Choroid plexus epithelial cell (primary cell): ENCODE data around the gene ARV1.
"Not testable (repeated sequence)": the region's sequence is repeated elsewhere in the genome, so short reads cannot be mapped to it uniquely, and the experiment has no call there.

Experiments used
- DNase-seq: peaks from one replicate; pipeline ENCODE4 v3.0.0-alpha.2; 2010; ENCODE audit warnings: low read depth
- H3K4me3 ChIP-seq: 2 replicates; pipeline ENCODE4 v1.5.1; 2011; ENCODE audit warnings: low read depth, mild to moderate bottlenecking, control low read depth, low read length, moderate library complexity
- TF ChIP-seq, protein P1 (sequence below): conservative IDR thresholded peaks from 2 replicates; pipeline ENCODE4 v1.5.1; 2011; ENCODE audit warnings: low read depth, mild to moderate bottlenecking, control low read depth, inconsistent platforms, low read length, moderate library complexity

The ARV1 gene

DNA sequence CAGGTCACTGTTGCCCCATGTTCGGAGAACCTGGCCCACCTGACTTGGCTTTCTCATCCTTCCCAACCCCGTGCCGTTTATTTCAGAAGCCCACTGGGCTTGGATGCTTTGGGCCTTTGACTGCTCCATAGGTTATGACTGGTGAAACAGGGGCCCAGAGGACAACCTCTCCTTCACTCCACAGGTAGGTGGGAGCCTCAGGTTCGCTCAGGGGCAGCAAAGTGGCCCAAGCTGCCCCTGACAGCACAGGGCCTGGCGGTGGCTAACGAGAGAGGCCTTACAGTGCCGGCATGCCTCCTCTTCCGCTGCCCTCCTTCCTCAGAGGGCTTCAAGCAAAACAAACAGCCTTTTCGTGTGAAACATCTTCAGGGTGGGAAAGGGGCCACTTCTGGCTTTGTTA is 44.3 kb downstream of the ARV1 start:
- TF ChIP-seq, protein P1, sequence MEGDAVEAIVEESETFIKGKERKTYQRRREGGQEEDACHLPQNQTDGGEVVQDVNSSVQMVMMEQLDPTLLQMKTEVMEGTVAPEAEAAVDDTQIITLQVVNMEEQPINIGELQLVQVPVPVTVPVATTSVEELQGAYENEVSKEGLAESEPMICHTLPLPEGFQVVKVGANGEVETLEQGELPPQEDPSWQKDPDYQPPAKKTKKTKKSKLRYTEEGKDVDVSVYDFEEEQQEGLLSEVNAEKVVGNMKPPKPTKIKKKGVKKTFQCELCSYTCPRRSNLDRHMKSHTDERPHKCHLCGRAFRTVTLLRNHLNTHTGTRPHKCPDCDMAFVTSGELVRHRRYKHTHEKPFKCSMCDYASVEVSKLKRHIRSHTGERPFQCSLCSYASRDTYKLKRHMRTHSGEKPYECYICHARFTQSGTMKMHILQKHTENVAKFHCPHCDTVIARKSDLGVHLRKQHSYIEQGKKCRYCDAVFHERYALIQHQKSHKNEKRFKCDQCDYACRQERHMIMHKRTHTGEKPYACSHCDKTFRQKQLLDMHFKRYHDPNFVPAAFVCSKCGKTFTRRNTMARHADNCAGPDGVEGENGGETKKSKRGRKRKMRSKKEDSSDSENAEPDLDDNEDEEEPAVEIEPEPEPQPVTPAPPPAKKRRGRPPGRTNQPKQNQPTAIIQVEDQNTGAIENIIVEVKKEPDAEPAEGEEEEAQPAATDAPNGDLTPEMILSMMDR: no peak
- no peak for DNase-seq
- H3K4me3 ChIP-seq: no peak overlapping the region

DNA sequence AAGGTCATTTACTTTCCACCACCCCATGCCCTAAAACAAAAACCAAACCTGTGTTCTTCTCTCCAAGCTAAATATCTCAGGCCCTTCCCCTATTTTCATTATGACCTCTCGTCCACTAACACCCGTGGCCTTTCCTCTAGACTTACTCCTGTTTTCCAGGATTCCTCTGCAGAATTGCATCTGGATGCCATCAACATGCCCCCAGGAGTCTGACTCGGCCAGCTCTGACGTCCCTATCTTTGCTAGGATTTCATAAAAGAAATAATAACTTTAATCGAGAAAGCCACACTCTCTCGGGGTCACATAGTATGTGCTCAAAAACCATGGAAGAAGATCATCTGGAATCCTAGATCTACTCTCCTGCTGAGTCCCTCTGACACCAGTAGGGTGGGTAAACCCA is 47.7 kb downstream of the ARV1 start:
- DNase-seq: no peak
- H3K4me3 ChIP-seq: no peak overlapping the region
- TF ChIP-seq, protein P1: no peak

DNA sequence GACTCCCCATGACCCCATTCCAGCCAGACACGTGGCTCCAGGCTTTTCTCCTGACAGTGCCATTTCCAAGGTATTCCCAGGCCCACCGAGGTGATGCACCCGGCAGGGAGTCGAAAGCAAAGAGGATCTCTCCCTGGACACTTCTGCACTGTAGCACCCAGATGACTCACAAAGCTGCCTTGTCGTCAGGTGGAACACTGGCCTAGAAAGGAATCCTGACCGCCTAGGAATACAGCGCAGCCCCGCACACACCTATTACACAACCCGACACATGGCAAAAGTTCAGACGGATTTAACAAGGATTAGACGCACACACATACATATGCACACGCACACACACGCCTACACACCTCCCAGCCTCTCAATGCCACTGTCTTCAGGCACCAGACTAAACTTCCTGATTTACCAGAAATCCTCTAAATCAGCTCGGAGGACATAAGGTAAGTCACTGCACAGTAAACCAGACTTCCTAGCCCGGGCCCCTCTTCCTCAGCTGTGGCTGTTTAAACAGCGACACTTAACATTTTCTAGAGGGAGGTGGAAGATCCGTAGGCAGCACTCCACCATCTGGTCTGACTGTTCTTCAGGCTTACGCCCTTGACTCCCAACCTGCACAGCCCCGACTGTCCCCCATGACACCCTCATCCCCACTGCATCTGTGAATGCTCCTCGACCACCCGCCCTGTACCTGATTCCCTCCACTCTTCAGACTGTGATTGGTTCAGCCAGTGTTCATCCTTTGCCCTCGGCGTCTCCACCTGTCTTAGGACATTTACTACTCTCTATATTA is 48.4 kb downstream of the ARV1 start:
- H3K4me3 ChIP-seq: no peak overlapping the region
- TF ChIP-seq, protein P1: no peak
- peak; percentile 14 for DNase-seq

DNA sequence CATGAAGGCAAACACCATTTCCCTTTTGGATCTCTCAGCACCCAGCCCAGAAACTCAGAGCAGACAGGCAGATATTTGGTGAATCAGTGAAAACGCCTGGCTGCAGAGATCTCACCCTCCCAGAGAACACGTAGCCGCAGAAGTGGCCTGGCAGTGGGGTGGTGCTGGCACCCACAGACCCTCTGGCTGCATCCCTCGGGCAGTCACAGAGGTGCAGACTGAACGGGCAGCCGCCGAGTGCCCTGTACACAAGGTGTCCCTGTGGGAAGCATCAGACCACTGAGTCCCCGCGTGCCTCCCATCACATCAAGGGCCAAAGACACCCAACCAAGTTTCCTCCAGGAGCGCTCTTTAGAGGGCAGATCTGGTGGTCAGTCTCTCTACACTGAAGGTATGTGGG is 49.1 kb downstream of the ARV1 start:
- H3K4me3 ChIP-seq: no peak overlapping the region
- DNase-seq: no peak
- TF ChIP-seq, protein P1: no peak

DNA sequence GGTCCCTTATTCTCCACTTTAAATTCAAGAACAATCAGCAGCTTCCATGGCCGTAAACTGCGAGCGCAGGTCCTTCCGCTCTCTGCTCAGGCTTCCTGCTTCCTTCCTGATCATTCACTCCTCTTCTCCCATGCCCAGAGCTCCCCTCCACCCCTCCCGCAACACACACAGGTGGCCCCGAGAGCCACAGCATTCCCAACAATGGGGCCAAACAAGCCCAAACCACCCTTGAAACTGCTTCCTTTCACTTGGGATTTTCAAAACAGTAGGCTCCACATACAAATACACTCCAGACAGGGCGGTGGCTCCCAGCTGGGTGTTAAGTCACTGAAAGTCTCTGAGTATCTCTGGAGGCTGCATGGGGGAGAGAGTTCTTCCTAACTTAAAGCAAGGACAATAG is 49.8 kb downstream of the ARV1 start:
- DNase-seq: no peak
- TF ChIP-seq, protein P1: no peak
- H3K4me3 ChIP-seq: no peak overlapping the region

DNA sequence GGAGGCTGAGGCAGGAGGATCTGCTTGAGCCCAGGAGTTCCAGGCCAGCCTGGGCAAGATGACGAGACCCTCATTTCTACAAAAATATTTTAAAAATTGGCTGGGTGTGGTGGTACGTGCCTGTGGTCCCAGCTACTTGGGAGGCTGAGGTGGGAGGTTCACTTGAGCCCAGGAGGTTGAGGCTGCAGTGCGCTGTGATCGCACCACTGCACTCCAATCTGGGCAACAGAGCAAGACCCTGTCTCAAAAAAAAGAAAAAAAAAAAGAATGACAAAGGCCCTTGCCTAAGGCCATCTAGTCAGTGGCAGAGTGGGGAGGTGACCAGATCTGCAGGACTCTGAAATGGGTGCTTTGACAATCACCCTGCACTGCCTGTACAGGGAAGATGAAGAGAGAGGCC is 50.4 kb downstream of the ARV1 start:
- DNase-seq, H3K4me3 ChIP-seq: not testable (repeated sequence)

DNA sequence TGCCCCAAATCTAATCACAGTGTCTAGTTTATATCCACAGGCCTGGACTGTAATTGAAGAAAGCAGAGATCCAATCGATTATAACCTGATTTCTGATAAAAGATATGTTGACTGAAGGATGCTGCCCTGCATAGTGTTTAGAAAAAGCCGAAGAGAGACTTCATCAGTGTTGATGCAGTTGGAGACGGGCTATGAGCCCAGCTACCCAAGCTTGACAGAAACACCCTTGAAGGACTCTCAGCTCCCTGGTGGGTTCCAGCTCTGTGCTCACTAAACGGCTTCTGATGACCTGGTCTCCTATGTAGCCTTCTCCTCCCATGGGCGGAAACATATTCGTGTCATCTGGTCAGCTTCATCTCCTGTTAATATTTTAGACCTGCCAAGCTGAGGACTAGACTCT is 50.9 kb downstream of the ARV1 start:
- TF ChIP-seq, protein P1: no peak
- no peak for DNase-seq
- H3K4me3 ChIP-seq: no peak overlapping the region
